DOHH2 (cell line): ENCODE data around the gene SMARCA2.

Source experiments
- H3F3A ChIP-seq: fragments of 200-600 bp; sonication (generic), shearing (Covaris generic); 2 replicates; pipeline ENCODE4 v1.6.0; 2016; ENCODE audit warnings: antibody characterized with exemption, mild to moderate bottlenecking; ENCODE audit not compliant: control insufficient read depth, insufficient read depth
- H3K27ac ChIP-seq: fragments of 200-600 bp; sonication (generic); 2 replicates; pipeline ENCODE4 v1.5.1; 2014; ENCODE audit warnings: low read depth, mild to moderate bottlenecking, low read length, moderate library complexity
- H3K27me3 ChIP-seq: fragments of 200-600 bp; sonication (generic); 2 replicates; pipeline ENCODE4 v1.6.1; 2014; ENCODE audit warnings: mild to moderate bottlenecking, low read length, mixed read lengths; ENCODE audit not compliant: control insufficient read depth
- H3K36me3 ChIP-seq: fragments of 200-600 bp; sonication (generic); 2 replicates; pipeline ENCODE4 v1.6.1; 2014; ENCODE audit warnings: mild to moderate bottlenecking, low read length, moderate library complexity, mixed read lengths; ENCODE audit not compliant: control insufficient read depth
- H3K4me1 ChIP-seq: fragments of 200-600 bp; sonication (generic); 2 replicates; pipeline ENCODE4 v1.6.1; 2014; ENCODE audit warnings: mild to moderate bottlenecking, low read length, mixed read lengths; ENCODE audit not compliant: control insufficient read depth
- H3K4me2 ChIP-seq: fragments of 200-600 bp; sonication (generic); 2 replicates; pipeline ENCODE4 v1.6.0; 2014; ENCODE audit warnings: mild to moderate bottlenecking, low read length, moderate library complexity
- H3K4me3 ChIP-seq: fragments of 200-600 bp; sonication (generic); 2 replicates; pipeline ENCODE4 v1.5.1; 2014; ENCODE audit warnings: mild to moderate bottlenecking, low read length, mixed read lengths
- H3K79me2 ChIP-seq: fragments of 200-600 bp; sonication (generic); 2 replicates; pipeline ENCODE4 v1.6.1; 2014; ENCODE audit warnings: mild to moderate bottlenecking, low read length, mixed read lengths; ENCODE audit not compliant: control insufficient read depth
- H3K9me2 ChIP-seq: fragments of 200-600 bp; sonication (generic); replicated peaks from 2 replicates; pipeline ENCODE4 v1.6.1; 2014; ENCODE audit warnings: mild to moderate bottlenecking, low read length, mixed read lengths; ENCODE audit not compliant: control insufficient read depth
- H3K9me3 ChIP-seq: fragments of 200-600 bp; sonication (generic); 2 replicates; pipeline ENCODE4 v1.6.1; 2014; ENCODE audit warnings: antibody characterized with exemption, low read length, mixed read lengths; ENCODE audit not compliant: control insufficient read depth, insufficient read depth
- H4K20me1 ChIP-seq: fragments of 200-600 bp; sonication (generic); 2 replicates; pipeline ENCODE4 v1.6.0; 2014; ENCODE audit warnings: low read depth, mild to moderate bottlenecking, antibody characterized with exemption, low read length, moderate library complexity; ENCODE audit not compliant: control insufficient read depth, insufficient read depth
- CTCF ChIP-seq: fragments of 200-600 bp; sonication (generic); IDR thresholded peaks from one replicate; pipeline ENCODE4 v1.5.1; 2014; ENCODE audit warnings: antibody characterized with exemption, mild to moderate bottlenecking, low read depth, low read length; ENCODE audit not compliant: poor library complexity, severe bottlenecking
- EZH2phosphoT487 ChIP-seq: fragments of 200-600 bp; sonication (generic); IDR thresholded peaks from 2 replicates; pipeline ENCODE4 v1.6.1; 2017; ENCODE audit warnings: borderline replicate concordance, mild to moderate bottlenecking, antibody characterized with exemption, low read length, moderate library complexity, mixed read lengths

Gene SMARCA2

GRCh38 chr9:2152966-2153629 is 138.0 kb downstream of the SMARCA2 start:
- H3K36me3 ChIP-seq: peaks cover 6% of the 10 kb centered on the region; the same call in 1 of the 2 replicates
- H3K9me3 ChIP-seq: no peaks in the 10 kb centered on the region
- no peak overlapping the region for H3K27ac ChIP-seq
- TF ChIP-seq EZH2phosphoT487: no peak
- no peak for TF ChIP-seq CTCF
- H3K4me1 ChIP-seq: peaks cover 44% of the 10 kb centered on the region
- H3K27me3 ChIP-seq: no peaks in the 10 kb centered on the region
- no peak overlapping the region for H3K4me2 ChIP-seq
- H4K20me1 ChIP-seq: no peaks in the 10 kb centered on the region
- peaks cover 41% of the 10 kb centered on the region for H3K79me2 ChIP-seq
- no peak overlapping the region for H3K4me3 ChIP-seq
- no peaks in the 10 kb centered on the region for H3K9me2 ChIP-seq
- peaks cover 13% of the 10 kb centered on the region for H3F3A ChIP-seq

DNA sequence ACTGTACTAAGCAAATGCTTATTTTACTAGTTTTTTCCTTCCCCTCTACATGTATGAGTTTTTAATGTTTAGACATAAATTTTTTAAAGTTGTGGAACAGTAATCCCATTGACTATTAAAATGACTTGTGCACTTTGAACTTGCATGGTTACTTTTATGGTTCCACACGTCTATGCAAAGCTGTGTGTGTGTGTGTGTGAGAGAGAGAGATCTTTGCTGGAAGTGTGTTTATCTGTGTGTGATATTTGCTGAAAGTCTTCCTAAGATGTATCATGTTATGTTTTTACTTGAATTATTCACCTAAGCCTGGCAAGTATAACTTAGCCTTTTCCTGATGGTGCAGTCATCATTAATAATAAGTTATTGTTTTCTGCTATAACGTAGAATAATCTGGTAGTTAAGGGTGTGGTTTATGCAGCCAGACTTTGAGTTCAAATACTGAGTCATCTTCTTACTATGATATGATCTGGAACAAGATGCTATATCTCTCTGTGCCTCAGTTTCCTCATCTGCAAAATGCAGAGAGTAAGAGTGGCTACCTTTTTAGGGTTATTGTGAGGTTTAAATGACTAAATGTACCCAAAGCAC is 138.6 kb downstream of the SMARCA2 start:
- H3K9me2 ChIP-seq: no peaks in the 10 kb centered on the region
- no peak overlapping the region for H3K4me3 ChIP-seq
- H3K36me3 ChIP-seq: peaks cover 6% of the 10 kb centered on the region; the same call in 1 of the 2 replicates
- H4K20me1 ChIP-seq: no peaks in the 10 kb centered on the region
- no peak overlapping the region for H3K4me2 ChIP-seq
- no peaks in the 10 kb centered on the region for H3K27me3 ChIP-seq
- no peaks in the 10 kb centered on the region for H3K9me3 ChIP-seq
- H3K4me1 ChIP-seq: peaks cover 44% of the 10 kb centered on the region
- H3F3A ChIP-seq: peaks cover 14% of the 10 kb centered on the region
- TF ChIP-seq EZH2phosphoT487: no peak
- H3K79me2 ChIP-seq: peaks cover 45% of the 10 kb centered on the region
- no peak overlapping the region for H3K27ac ChIP-seq

GRCh38 chr9:2154731-2155130 is 139.6 kb downstream of the SMARCA2 start:
- Histone ChIP-seq H3K27me3 (no peaks in the 10 kb centered on the region), H3K4me2 (no peak overlapping the region), H3K9me2 (no peaks in the 10 kb centered on the region), H3F3A (peaks cover 14% of the 10 kb centered on the region), H3K9me3 (no peaks in the 10 kb centered on the region), H3K36me3 (peaks cover 5% of the 10 kb centered on the region; the same call in 1 of the 2 replicates), H3K79me2 (peaks cover 55% of the 10 kb centered on the region), H4K20me1 (no peaks in the 10 kb centered on the region), H3K4me1 (peaks cover 47% of the 10 kb centered on the region), H3K27ac (no peak overlapping the region), H3K4me3 (no peak overlapping the region)
- no peak for TF ChIP-seq EZH2phosphoT487
- no peak for TF ChIP-seq CTCF

DNA sequence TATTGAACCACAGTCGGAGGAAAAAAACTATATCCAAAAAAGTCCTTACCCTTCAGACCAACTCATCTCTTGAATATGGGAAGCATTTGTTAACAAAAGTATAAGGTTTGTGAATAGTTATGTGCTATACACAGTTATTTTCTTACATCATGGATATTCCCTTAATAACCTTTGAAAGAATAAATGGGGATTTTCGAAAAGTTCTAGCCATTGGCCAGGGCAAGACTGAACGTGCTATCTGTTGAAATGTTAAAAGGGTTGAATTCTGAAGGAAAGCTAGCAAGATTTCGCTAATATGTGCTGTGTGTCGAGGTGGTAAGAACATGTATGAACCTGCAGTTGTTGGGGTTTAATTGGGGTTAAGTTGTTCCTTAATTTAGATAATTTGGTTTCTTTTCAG is 140.8 kb downstream of the SMARCA2 start:
- Histone ChIP-seq H4K20me1 (no peaks in the 10 kb centered on the region), H3K4me1 (peaks cover 57% of the 10 kb centered on the region), H3K79me2 (peaks cover 63% of the 10 kb centered on the region), H3K4me2 (peak overlapping the region; percentile 99), H3K4me3 (peak overlapping the region; percentile 78), H3K36me3 (peaks cover 2% of the 10 kb centered on the region; the same call in 1 of the 2 replicates), H3K27me3 (no peaks in the 10 kb centered on the region), H3K27ac (peak overlapping the region; percentile 91; the same call in 1 of the 2 replicates), H3F3A (peaks cover 14% of the 10 kb centered on the region), H3K9me2 (no peaks in the 10 kb centered on the region), H3K9me3 (no peaks in the 10 kb centered on the region)
- TF ChIP-seq CTCF (no peak), EZH2phosphoT487 (no peak)
